Measurements from ENCODE around the gene DPY19L3. TPM values are rescaled to one million over a fixed set of nuclear protein-coding genes. Genes with fewer than 3 reads are reported as not detected.

The DPY19L3 gene
- total RNA-seq, 4 donors from 2014 or later: 19.4 to 95.7 (median 39.6) TPM

DNA sequence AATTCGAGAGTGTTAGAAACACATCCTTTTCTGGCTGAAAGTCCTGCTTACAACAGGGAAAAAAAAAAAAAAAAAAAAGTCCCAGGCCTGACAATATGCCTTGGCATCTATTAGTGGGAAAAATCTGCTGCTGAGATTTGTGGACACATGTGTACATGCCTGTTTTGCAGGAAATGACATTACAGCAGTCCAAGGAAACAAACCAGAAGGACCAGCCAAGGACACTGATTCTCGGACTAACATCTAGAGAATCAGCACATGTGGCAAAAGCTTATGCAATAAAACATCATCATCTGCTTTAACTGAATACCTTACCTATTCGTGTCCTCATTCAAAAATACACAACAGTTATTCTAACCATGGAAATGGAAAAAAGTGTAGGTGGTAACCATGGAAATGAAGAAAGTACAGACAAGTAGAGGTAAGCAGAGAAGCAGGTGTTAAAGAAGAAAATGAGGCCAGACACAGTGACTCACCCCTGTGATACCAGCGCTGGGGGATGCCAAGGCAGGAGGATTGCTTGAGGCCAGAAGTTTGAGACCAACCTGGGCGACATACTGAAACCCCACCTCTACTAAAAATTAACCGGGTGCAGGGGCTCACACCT lies 9.4 kb upstream of the DPY19L3 start:
- Histone ChIP-seq H3K36me3 (peaks cover 0 to 13% (median 0%) of the 10 kb centered on the region in 3 donors), H3K9me3 (no peaks in the 10 kb centered on the region), H3K27ac (no peak overlapping the region), H3K27me3 (no peaks in the 10 kb centered on the region), H3K4me1 (no peaks in the 10 kb centered on the region), H3K4me3 (no peak overlapping the region)
- DNase-seq (ENCODE audit: low spot score in 2 of 2): no peak
- 89 to 91% methylated on average over 6 of the region's 6 CpGs for WGBS, 2 donors
- TF ChIP-seq POLR2A (IDR thresholded peaks at IDR 0.05): no peak
- TF ChIP-seq EP300 (IDR thresholded peaks at IDR 0.05): no peak
- no peak for TF ChIP-seq CTCF (IDR thresholded peaks at IDR 0.05)

GRCh38 chr19:32397671-32398101 lies 7.9 kb upstream of the DPY19L3 start:
- H3K27ac ChIP-seq: no peak overlapping the region
- no peaks in the 10 kb centered on the region for H3K4me1 ChIP-seq
- DNase-seq (ENCODE audit: low spot score in 2 of 2): no peak
- H3K9me3 ChIP-seq: no peaks in the 10 kb centered on the region
- TF ChIP-seq EP300 (IDR thresholded peaks at IDR 0.05) (no peak), POLR2A (IDR thresholded peaks at IDR 0.05) (no peak), CTCF (IDR thresholded peaks at IDR 0.05) (no peak)
- H3K36me3 ChIP-seq: peaks cover 0 to 11% (median 0%) of the 10 kb centered on the region in 3 donors
- no peaks in the 10 kb centered on the region for H3K27me3 ChIP-seq
- 66 to 67% methylated on average over 5 of the region's 5 CpGs for WGBS, 2 donors
- no peak overlapping the region for H3K4me3 ChIP-seq

DNA sequence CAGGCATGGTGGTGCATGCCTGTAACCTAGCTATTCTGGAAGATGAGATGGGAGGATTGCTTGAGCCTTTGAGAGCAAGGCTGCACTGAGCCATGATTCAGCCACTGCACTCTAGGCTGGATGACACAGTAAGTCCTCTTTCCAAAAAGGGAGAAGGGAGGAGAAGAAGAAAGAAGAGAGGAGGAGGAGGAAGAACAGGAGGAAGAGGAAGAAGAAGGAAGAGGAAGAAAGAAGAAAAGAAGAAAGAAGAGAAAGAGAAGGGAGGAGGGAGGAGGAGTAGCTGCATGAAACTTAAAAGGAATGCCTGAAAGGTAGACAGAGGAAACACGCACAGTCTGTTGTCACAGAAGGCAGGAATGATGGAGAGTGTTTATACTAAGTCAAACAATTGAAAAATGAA lies 3.6 kb upstream of the DPY19L3 start:
- H3K27me3 ChIP-seq: no peaks in the 10 kb centered on the region
- H3K4me1 ChIP-seq: peaks cover 0 to 23% (median 13%) of the 10 kb centered on the region in 4 donors
- no peak for DNase-seq (ENCODE audit: low spot score in 2 of 2)
- H3K36me3 ChIP-seq: no peaks in the 10 kb centered on the region
- no peaks in the 10 kb centered on the region for H3K9me3 ChIP-seq
- WGBS, 2 donors: 96 to 100% methylated on average over 1 of the region's 1 CpG
- TF ChIP-seq CTCF (IDR thresholded peaks at IDR 0.05) (no peak), POLR2A (IDR thresholded peaks at IDR 0.05) (no peak), EP300 (IDR thresholded peaks at IDR 0.05) (no peak)
- H3K4me3 ChIP-seq: no peak overlapping the region
- H3K27ac ChIP-seq: no peak overlapping the region

GRCh38 chr19:32403291-32403995 lies 2.1 kb upstream of the DPY19L3 start:
- DNase-seq (ENCODE audit: low spot score in 2 of 2): no peak
- no peak overlapping the region for H3K4me3 ChIP-seq
- 74 to 78% methylated on average over 5 of the region's 5 CpGs for WGBS, 2 donors

More at GRCh38 chr19:32403291-32403995, 2.1 kb upstream of the DPY19L3 start:
- TF ChIP-seq CTCF (IDR thresholded peaks at IDR 0.05) (no peak), EP300 (IDR thresholded peaks at IDR 0.05) (no peak), POLR2A (IDR thresholded peaks at IDR 0.05) (no peak)
- H3K36me3 ChIP-seq: no peaks in the 10 kb centered on the region
- no peak overlapping the region for H3K27ac ChIP-seq
- H3K9me3 ChIP-seq: no peaks in the 10 kb centered on the region
- peaks cover 0 to 34% (median 15%) of the 10 kb centered on the region in 4 donors for H3K4me1 ChIP-seq
- H3K27me3 ChIP-seq: no peaks in the 10 kb centered on the region
